NOMO-1 treated with DMSO at 0.1 percent for 48 hours (cell line): ENCODE measurements around the gene TMEM132A.

ENCODE experiments used
- DNase-seq: peaks from one replicate; lab custom pipeline; 2025; ENCODE audit not compliant: unreplicated experiment; lab: John Stamatoyannopoulos, UW

Gene TMEM132A

GRCh38 chr11:60935676-60936442 lies 11.6 kb downstream of the TMEM132A start:
- no peak for DNase-seq

GRCh38 chr11:60936467-60937143 lies 12.3 kb downstream of the TMEM132A start:
- no peak for DNase-seq

- no peak for DNase-seq
These were observed 12.9 kb downstream of the TMEM132A start for GRCh38 chr11:60937144-60937527.

GRCh38 chr11:60937811-60938210 lies 13.6 kb downstream of the TMEM132A start:
- no peak for DNase-seq

GRCh38 chr11:60938500-60938899 lies 14.2 kb downstream of the TMEM132A start:
- DNase-seq = no peak

- no peak for DNase-seq
These were observed 15.0 kb downstream of the TMEM132A start for GRCh38 chr11:60939301-60939700.

- DNase-seq = no peak
These were observed 15.6 kb downstream of the TMEM132A start for GRCh38 chr11:60939855-60940254.

- no peak for DNase-seq
These were observed 17.3 kb downstream of the TMEM132A start for GRCh38 chr11:60941371-60942119.

GRCh38 chr11:60942219-60942618 lies 18.0 kb downstream of the TMEM132A start:
- DNase-seq = no peak

- no peak for DNase-seq
These were observed 18.8 kb downstream of the TMEM132A start for GRCh38 chr11:60942970-60943565.

- DNase-seq = peak; percentile 22
These were observed 20.4 kb downstream of the TMEM132A start for GRCh38 chr11:60944490-60945294.

- no peak for DNase-seq
These were observed 21.0 kb downstream of the TMEM132A start for GRCh38 chr11:60945295-60945667.

- DNase-seq = no peak
These were observed 22.5 kb downstream of the TMEM132A start for GRCh38 chr11:60946601-60947264.

- no peak for DNase-seq
These were observed 23.4 kb downstream of the TMEM132A start for GRCh38 chr11:60947700-60948099.

- no peak for DNase-seq
These were observed 24.0 kb downstream of the TMEM132A start for GRCh38 chr11:60948250-60948649.

GRCh38 chr11:60950024-60950423 lies 25.8 kb downstream of the TMEM132A start:
- DNase-seq = no peak

- no peak for DNase-seq
These were observed 26.8 kb downstream of the TMEM132A start for GRCh38 chr11:60950933-60951605.

GRCh38 chr11:60951606-60951903 lies 27.3 kb downstream of the TMEM132A start:
- peak; percentile 22 for DNase-seq

GRCh38 chr11:60951904-60952741 lies 27.9 kb downstream of the TMEM132A start, which contains the start of gene SLC15A3:
Gene SLC15A3 (minus strand): TSS chr11:60952176. CDS start chr11:60951551, 625 bp downstream.
- peak; percentile 97 for DNase-seq
